OCI-LY1 (cell line): ENCODE data around the gene RNU6-9.

Experiments
- H2AFZ ChIP-seq: fragments of 200-600 bp; sonication (generic), shearing (Covaris generic); 2 replicates; pipeline ENCODE4 v1.6.0; 2014; ENCODE audit warnings: antibody characterized with exemption, mild to moderate bottlenecking, low read length
- H3F3A ChIP-seq: fragments of 200-600 bp; sonication (generic), shearing (Covaris generic); 2 replicates; pipeline ENCODE4 v1.6.0; 2014; ENCODE audit warnings: mild to moderate bottlenecking, antibody characterized with exemption, low read length, moderate library complexity; ENCODE audit not compliant: insufficient read depth
- H3K27ac ChIP-seq: fragments of 200-600 bp; sonication (generic); 2 replicates; pipeline ENCODE4 v1.5.1; 2014; ENCODE audit warnings: low read length, mixed run types, mild to moderate bottlenecking, low read depth; ENCODE audit not compliant: poor library complexity, severe bottlenecking
- H3K27me3 ChIP-seq: fragments of 200-600 bp; sonication (generic); 2 replicates; pipeline ENCODE4 v1.6.0; 2014; ENCODE audit warnings: antibody characterized with exemption, mild to moderate bottlenecking, low read length, moderate library complexity; ENCODE audit not compliant: insufficient read depth
- H3K36me3 ChIP-seq: fragments of 200-600 bp; sonication (generic); 2 replicates; pipeline ENCODE4 v1.6.1; 2014; ENCODE audit warnings: mild to moderate bottlenecking, antibody characterized with exemption, low read length, moderate library complexity, mixed read lengths; ENCODE audit not compliant: insufficient read depth
- H3K4me1 ChIP-seq: fragments of 200-600 bp; sonication (generic); 2 replicates; pipeline ENCODE4 v1.5.1; 2014; ENCODE audit warnings: mild to moderate bottlenecking, low read length, moderate library complexity; ENCODE audit not compliant: insufficient read depth, severe bottlenecking
- H3K4me2 ChIP-seq: fragments of 200-600 bp; sonication (generic), shearing (Covaris generic); 2 replicates; pipeline ENCODE4 v1.6.1; 2014; ENCODE audit warnings: low read length
- H3K4me3 ChIP-seq: fragments of 200-600 bp; sonication (generic); 2 replicates; pipeline ENCODE4 v1.5.1; 2014; ENCODE audit warnings: low read length, low read depth, mild to moderate bottlenecking, mixed read lengths; ENCODE audit not compliant: poor library complexity, severe bottlenecking
- H3K79me2 ChIP-seq: fragments of 200-600 bp; shearing (Covaris generic); 2 replicates; pipeline ENCODE4 v1.6.1; 2016; ENCODE audit warnings: mixed run types, low read length, mixed read lengths; ENCODE audit not compliant: insufficient read depth
- H3K9ac ChIP-seq: fragments of 200-600 bp; sonication (generic), shearing (Covaris generic); 2 replicates; pipeline ENCODE4 v1.6.1; 2014; ENCODE audit warnings: mild to moderate bottlenecking, low read length, mixed read lengths
- H3K9me2 ChIP-seq: fragments of 200-600 bp; sonication (generic), shearing (Covaris generic); 2 replicates; pipeline ENCODE4 v1.6.1; 2014; ENCODE audit warnings: low read depth, mild to moderate bottlenecking, low read length, mixed read lengths
- H3K9me3 ChIP-seq: fragments of 200-600 bp; shearing (Covaris generic); 2 replicates; pipeline ENCODE4 v1.6.1; 2014; ENCODE audit warnings: low read length, mixed read lengths
- H4K20me1 ChIP-seq: fragments of 200-600 bp; sonication (generic), shearing (Covaris generic); 2 replicates; pipeline ENCODE4 v1.6.0; 2016; ENCODE audit warnings: mild to moderate bottlenecking, low read length; ENCODE audit not compliant: insufficient read depth
- EZH2 ChIP-seq: fragments of 200-600 bp; sonication (generic), shearing (Covaris generic); IDR thresholded peaks from 2 replicates; pipeline ENCODE4 v1.8.0; 2017; ENCODE audit warnings: borderline replicate concordance, mixed run types, mild to moderate bottlenecking, antibody characterized with exemption, low read length, moderate library complexity, mixed read lengths
- TF ChIP-seq, protein P1 (sequence below): fragments of 200-600 bp; sonication (generic), shearing (Covaris generic); IDR thresholded peaks from 2 replicates; pipeline ENCODE4 v1.5.1; 2017; ENCODE audit warnings: mild to moderate bottlenecking, antibody characterized with exemption, low read length, moderate library complexity, mixed read lengths

RNU6-9 gene

DNA sequence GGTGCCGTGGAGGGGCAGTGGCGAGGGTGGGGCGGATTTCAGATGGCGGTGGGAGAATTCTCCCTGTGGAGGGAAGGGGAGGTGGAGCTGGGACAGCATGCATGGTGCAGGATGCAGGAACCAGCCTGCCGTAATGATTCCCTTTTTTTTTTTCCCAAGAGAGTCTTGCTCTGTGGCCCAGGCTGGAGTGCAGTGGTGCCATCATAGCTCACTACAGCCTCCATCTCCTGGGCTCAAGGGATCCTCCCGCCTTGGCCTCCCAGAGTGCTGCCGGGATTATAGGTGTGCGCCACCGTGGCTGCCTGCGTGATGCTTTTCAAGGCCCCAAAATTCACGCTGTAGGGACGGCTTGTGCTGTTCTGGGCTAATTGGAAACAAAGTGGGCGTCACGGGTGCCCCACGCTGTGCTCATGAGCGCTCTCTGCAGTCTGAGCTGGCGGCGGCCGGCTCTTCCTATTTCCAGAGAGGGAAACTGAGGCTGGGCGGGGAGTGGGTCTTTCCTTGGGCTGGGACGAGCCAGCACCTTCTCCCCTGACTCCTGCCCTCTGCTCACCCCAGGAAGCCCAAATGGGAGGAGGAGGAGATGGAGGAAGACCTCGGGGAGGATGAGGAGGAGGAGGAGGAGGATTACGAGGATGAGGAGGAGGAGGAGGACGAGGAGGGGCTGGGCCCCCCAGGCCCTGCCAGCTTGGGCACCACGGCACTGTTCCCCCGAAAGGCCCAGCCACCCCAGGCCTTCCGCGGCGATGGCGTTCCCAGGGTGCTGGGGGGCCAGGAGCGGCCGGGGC, 38.8 kb downstream of the RNU6-9 start:
- H2AFZ ChIP-seq, result no peak overlapping the region
- H3K4me2 ChIP-seq, result no peak overlapping the region
- peaks cover under 1% of the 10 kb centered on the region for H3K4me1 ChIP-seq
- H3K36me3 ChIP-seq, result no peaks in the 10 kb centered on the region
- no peaks in the 10 kb centered on the region for H3K79me2 ChIP-seq
- no peak overlapping the region for H3K27ac ChIP-seq
- no peaks in the 10 kb centered on the region for H3K9me3 ChIP-seq
- no peak overlapping the region for H3K4me3 ChIP-seq
- peaks cover 7% of the 10 kb centered on the region for H3K27me3 ChIP-seq
- no peaks in the 10 kb centered on the region for H3F3A ChIP-seq
- no peak overlapping the region for H3K9ac ChIP-seq
- TF ChIP-seq, protein P1, sequence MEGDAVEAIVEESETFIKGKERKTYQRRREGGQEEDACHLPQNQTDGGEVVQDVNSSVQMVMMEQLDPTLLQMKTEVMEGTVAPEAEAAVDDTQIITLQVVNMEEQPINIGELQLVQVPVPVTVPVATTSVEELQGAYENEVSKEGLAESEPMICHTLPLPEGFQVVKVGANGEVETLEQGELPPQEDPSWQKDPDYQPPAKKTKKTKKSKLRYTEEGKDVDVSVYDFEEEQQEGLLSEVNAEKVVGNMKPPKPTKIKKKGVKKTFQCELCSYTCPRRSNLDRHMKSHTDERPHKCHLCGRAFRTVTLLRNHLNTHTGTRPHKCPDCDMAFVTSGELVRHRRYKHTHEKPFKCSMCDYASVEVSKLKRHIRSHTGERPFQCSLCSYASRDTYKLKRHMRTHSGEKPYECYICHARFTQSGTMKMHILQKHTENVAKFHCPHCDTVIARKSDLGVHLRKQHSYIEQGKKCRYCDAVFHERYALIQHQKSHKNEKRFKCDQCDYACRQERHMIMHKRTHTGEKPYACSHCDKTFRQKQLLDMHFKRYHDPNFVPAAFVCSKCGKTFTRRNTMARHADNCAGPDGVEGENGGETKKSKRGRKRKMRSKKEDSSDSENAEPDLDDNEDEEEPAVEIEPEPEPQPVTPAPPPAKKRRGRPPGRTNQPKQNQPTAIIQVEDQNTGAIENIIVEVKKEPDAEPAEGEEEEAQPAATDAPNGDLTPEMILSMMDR, result no peak; the same call in 1 of the 2 replicates
- TF ChIP-seq EZH2, result no peak
- H3K9me2 ChIP-seq, result no peaks in the 10 kb centered on the region
- no peaks in the 10 kb centered on the region for H4K20me1 ChIP-seq

DNA sequence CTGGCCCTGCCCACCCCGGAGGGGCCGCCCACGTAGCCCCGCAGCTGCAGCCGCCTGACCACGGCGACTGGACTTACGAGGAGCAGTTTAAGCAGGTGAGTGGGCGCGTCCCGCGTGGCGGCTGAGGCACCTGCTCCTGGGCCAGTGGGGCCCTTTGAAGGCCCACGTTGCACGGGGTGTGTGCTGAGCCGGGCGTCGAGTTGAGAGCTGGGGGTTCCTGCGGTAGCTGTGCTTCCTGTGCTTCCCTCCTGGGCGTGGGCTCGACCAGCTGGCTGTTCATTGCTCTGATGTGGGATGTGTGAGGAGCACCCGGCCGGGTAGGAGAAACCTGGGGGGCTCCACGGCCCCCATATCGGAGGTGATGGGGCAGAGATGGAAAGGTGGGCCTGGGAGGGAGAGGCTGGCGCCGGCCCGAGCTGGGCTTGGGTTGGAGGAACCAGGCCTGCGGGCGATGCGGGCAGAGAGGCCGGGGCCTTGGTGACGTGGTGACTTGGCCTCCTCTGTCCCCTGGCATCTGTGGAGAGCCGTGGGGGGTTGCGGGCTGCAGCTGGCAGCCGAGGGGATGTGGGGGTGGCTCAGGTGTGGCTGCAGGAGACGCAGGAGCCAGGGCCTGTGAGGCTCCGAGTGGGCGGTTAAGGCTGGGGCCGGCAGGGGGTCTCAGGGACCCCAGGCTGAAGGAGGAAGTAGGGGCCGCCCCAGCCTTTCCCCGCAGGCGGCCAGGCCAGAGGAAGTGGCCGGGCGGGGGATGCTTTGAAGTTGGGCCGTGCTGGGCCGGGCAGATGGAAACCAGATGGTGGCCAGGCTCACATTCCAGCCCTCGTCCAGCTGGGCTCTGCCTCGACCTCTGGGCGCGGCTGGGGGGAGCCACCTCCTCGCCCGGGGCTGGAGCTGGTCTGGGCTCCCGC, 39.6 kb downstream of the RNU6-9 start:
- no peaks in the 10 kb centered on the region for H4K20me1 ChIP-seq
- no peaks in the 10 kb centered on the region for H3K36me3 ChIP-seq
- no peak overlapping the region for H2AFZ ChIP-seq
- H3K9me2 ChIP-seq, result no peaks in the 10 kb centered on the region
- no peaks in the 10 kb centered on the region for H3K4me1 ChIP-seq
- H3K9me3 ChIP-seq, result 0 out of 2 replicates have a peak, but pooled peaks cover 2% of the 10 kb centered on the region
- TF ChIP-seq EZH2, result no peak
- TF ChIP-seq, protein P1, result no peak
- no peak overlapping the region for H3K4me3 ChIP-seq
- no peak overlapping the region for H3K9ac ChIP-seq
- H3K79me2 ChIP-seq, result no peaks in the 10 kb centered on the region
- peaks cover 11% of the 10 kb centered on the region for H3K27me3 ChIP-seq
- H3K4me2 ChIP-seq, result no peak overlapping the region
- H3F3A ChIP-seq, result no peaks in the 10 kb centered on the region
- H3K27ac ChIP-seq, result no peak overlapping the region

DNA sequence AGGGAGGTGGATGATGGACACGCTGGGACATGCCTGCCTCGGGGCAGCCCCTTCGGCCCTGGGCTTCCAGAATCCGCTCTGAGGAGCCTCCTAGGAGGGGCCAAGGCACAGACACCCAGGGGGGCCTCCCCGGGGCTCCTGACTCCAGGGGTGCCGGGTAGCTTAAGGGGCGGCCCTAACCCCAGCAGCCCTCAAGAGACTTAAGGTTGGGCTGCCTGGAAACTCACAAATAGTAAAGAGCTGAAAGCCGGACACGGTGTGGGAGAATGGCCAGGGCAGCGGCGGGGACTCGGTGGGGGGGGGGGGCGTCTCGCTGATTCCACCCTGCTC, 40.2 kb downstream of the RNU6-9 start:
- Histone ChIP-seq H2AFZ (no peak overlapping the region), H3K9me3 (0 out of 2 replicates have a peak, but pooled peaks cover 2% of the 10 kb centered on the region), H3F3A (no peaks in the 10 kb centered on the region), H3K79me2 (no peaks in the 10 kb centered on the region), H3K9me2 (no peaks in the 10 kb centered on the region), H3K27me3 (peaks cover 18% of the 10 kb centered on the region), H3K36me3 (no peaks in the 10 kb centered on the region), H3K4me1 (no peaks in the 10 kb centered on the region), H3K4me2 (no peak overlapping the region), H3K9ac (no peak overlapping the region), H3K4me3 (no peak overlapping the region), H4K20me1 (no peaks in the 10 kb centered on the region), H3K27ac (no peak overlapping the region)
- no peak for TF ChIP-seq EZH2
- TF ChIP-seq, protein P1, result no peak
